Measurements from ENCODE around the gene SKI.

GRCh38 chr1:2289607-2290006, 61.5 kb downstream of the SKI start:
- TF ChIP-seq POLR2AphosphoS5 (IDR thresholded peaks at IDR 0.05) = no peak
- TF ChIP-seq CTCF (IDR thresholded peaks at IDR 0.05) = no peak

All from transverse colon (tissue), 4 donors.